ENCODE measurements around the gene XPO5.
"Not testable (repeated sequence)": the region's sequence is repeated elsewhere in the genome, so short reads cannot be mapped to it uniquely, and the experiment has no call there.

The XPO5 gene

DNA sequence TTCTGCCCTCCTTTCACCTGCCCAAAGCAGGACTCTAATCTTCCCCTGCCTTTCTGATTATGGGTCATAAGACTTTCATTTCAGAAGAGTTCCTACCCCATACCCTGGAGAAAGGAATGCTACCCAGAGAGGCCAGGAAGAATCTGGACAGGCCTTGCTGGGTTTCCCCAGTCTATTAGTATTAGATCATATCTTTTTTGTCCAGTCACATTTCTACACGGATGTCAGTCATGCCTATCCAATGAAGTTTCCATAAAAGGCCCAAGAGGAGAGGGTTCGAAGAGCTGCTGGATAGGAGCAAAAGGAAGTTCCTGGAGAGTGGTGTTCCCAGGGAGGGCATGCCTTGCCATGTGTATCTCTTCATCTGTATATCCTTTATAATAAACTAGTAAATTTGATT lies 3.3 kb upstream of the XPO5 start:
- TF ChIP-seq, protein P1, sequence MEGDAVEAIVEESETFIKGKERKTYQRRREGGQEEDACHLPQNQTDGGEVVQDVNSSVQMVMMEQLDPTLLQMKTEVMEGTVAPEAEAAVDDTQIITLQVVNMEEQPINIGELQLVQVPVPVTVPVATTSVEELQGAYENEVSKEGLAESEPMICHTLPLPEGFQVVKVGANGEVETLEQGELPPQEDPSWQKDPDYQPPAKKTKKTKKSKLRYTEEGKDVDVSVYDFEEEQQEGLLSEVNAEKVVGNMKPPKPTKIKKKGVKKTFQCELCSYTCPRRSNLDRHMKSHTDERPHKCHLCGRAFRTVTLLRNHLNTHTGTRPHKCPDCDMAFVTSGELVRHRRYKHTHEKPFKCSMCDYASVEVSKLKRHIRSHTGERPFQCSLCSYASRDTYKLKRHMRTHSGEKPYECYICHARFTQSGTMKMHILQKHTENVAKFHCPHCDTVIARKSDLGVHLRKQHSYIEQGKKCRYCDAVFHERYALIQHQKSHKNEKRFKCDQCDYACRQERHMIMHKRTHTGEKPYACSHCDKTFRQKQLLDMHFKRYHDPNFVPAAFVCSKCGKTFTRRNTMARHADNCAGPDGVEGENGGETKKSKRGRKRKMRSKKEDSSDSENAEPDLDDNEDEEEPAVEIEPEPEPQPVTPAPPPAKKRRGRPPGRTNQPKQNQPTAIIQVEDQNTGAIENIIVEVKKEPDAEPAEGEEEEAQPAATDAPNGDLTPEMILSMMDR (IDR thresholded peaks at IDR 0.05; ENCODE audit: insufficient read depth, low read length, missing control alignments): no peak
- H3K4me3 ChIP-seq (ENCODE audit: low read depth, low read length): 0 out of 2 replicates have a peak overlapping the region, but pooled peaks have one; percentile 2
- POLR2A ChIA-PET: no interaction called here
- no peak for DNase-seq (ENCODE audit: low read depth, low spot score)
- CTCF ChIA-PET: interaction anchor here (0.9 kb wide), 1 partner anchor 30 kb away, joined by 3 read pairs; no protein-coding TSS in a partner anchor

- H3K4me3 ChIP-seq (ENCODE audit: low read depth, low read length): no peak overlapping the region
- TF ChIP-seq, protein P1 (IDR thresholded peaks at IDR 0.05; ENCODE audit: insufficient read depth, low read length, missing control alignments): no peak
- CTCF ChIA-PET: interaction anchor here (0.9 kb wide), 1 partner anchor 30 kb away, joined by 3 read pairs; no protein-coding TSS in a partner anchor
- POLR2A ChIA-PET: no interaction called here
- no peak for DNase-seq (ENCODE audit: low read depth, low spot score)
Observed at GRCh38 chr6:43578748-43579147, 2.9 kb upstream of the XPO5 start.

GRCh38 chr6:43575105-43575771 lies 600 bp downstream of the XPO5 start:
- ChIA-PET CTCF (interaction anchor here (0.8 to 1.5 kb wide), 4 partner anchors 9 to 504 kb away, joined by 3 read pairs; no protein-coding TSS in a partner anchor), POLR2A (interaction anchor here (0.6 to 1.1 kb wide), 5 partner anchors 10 to 561 kb away, joined by 3 to 5 read pairs (median 4); no protein-coding TSS in a partner anchor)
- TF ChIP-seq, protein P1 (IDR thresholded peaks at IDR 0.05; ENCODE audit: insufficient read depth, low read length, missing control alignments): no peak
- DNase-seq (ENCODE audit: low read depth, low spot score): no peak
- peak overlapping the region; percentile 98 for H3K4me3 ChIP-seq (ENCODE audit: low read depth, low read length)

GRCh38 chr6:43572015-43572414 lies 3.8 kb downstream of the XPO5 start:
- no peak for DNase-seq (ENCODE audit: low read depth, low spot score)
- TF ChIP-seq, protein P1 (IDR thresholded peaks at IDR 0.05; ENCODE audit: insufficient read depth, low read length, missing control alignments): no peak
- POLR2A ChIA-PET: no interaction called here
- CTCF ChIA-PET: interaction anchor here (1.2 to 2.1 kb wide), 2 partner anchors 36 to 507 kb away, joined by 3 to 6 read pairs; no protein-coding TSS in a partner anchor
- H3K4me3 ChIP-seq (ENCODE audit: low read depth, low read length): no peak overlapping the region

GRCh38 chr6:43570876-43571441 lies 4.9 kb downstream of the XPO5 start:
- ChIA-PET POLR2A (no interaction called here), CTCF (interaction anchor here (2.1 kb wide), 1 partner anchor 37 kb away, joined by 6 read pairs; no protein-coding TSS in a partner anchor)
- H3K4me3 ChIP-seq (ENCODE audit: low read depth, low read length): no peak overlapping the region

DNA sequence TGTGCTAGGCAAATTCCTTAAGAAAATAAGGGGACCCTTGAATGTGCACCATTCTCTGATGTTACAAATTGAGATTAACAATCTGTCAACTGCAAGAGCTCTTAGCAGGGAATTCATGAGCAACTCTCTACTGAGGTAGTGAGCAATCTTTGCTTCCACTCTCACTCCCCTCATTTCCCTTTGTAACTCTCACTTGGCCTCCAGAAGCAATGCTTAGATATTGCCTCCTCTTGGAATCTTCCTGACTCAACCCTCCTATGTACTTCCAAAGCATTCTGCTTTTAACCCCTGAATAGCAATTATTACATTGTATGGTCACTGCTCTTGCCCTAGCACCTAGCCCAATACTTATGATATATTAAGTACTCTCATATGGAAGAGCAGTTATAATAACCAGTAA lies 16.5 kb downstream of the XPO5 start:
- no peak for DNase-seq (ENCODE audit: low read depth, low spot score)
- ChIA-PET CTCF (no interaction called here), POLR2A (no interaction called here)
- no peak overlapping the region for H3K4me3 ChIP-seq (ENCODE audit: low read depth, low read length)
- TF ChIP-seq, protein P1 (IDR thresholded peaks at IDR 0.05; ENCODE audit: insufficient read depth, low read length, missing control alignments): no peak

More at GRCh38 chr6:43570876-43571441, 4.9 kb downstream of the XPO5 start:
- TF ChIP-seq, protein P1 (IDR thresholded peaks at IDR 0.05; ENCODE audit: insufficient read depth, low read length, missing control alignments): no peak
- no peak for DNase-seq (ENCODE audit: low read depth, low spot score)

DNA sequence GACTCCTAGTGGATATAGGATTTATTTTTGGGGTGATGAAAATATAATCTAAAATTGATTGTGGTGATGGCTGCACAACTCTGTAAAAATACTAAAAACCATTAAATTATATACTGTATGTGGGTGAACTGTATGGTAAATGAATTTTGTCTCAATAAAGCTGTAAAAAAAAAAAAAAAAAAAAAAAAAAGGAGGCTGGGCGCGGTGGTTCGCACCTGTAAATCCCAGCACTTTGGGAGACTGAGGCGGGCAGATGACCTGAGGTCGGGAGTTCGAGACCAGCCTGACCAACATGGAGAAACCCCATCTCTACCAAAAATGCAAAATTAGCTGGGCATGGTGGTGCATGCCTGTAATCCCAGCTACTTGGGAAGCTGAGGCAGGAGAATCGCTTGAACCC lies 18.2 kb downstream of the XPO5 start:
- CTCF ChIA-PET; H3K4me3 ChIP-seq (ENCODE audit: low read depth, low read length); DNase-seq (ENCODE audit: low read depth, low spot score); POLR2A ChIA-PET: not testable (repeated sequence)
